ENCODE measurements around the gene FARP1.

FARP1 gene

DNA sequence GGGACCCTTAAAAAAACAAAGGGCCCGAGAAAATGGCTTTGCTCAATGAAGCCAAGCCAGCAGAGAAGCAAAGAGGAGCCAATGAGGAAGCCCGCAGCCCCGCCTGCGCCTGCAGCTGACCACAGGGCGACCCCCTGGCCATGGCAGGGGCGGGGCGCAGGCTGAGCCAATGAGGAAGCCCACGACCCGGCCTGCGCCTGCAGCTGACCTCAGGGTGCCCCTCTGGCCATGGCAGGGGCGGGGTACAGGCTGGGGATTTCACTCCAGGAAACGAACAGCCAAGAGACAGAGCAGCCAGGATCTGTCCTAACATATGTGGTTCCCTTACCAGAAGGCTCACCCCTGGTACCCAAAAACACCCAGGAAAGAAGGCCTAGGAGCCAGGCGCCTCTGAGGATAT is 332.6 kb downstream of the FARP1 start:
- Histone ChIP-seq H2AFZ (ENCODE audit: low read depth, low read length, severe bottlenecking) (no peak overlapping the region), H3F3A (ENCODE audit: insufficient read depth) (no peaks in the 10 kb centered on the region), H3K9ac (ENCODE audit: low read length) (no peak overlapping the region)

DNA sequence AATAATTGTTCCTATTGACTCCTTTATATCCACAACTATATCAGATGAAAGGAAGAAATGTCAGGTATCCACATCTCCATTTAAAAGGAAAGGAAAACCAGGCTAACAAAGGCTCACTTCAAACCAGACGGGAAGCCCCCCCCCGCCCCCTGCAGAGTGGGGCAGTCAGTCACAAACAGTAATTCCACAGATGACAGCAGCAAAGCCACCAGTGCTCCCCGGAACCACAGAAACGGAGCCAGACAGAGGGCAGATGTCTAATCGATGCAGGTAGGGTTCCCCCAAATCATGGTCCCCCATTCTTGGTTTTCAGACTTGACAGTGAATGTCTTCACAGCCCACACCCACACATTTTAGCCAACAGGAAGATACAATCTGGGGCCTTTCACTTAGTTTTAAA is 333.2 kb downstream of the FARP1 start:
- no peaks in the 10 kb centered on the region for H3K79me2 ChIP-seq (ENCODE audit: insufficient read depth, low read length)
- no peaks in the 10 kb centered on the region for H3K9me3 ChIP-seq (ENCODE audit: insufficient read depth, low read length)
- no peaks in the 10 kb centered on the region for H3F3A ChIP-seq (ENCODE audit: insufficient read depth)
- no peak overlapping the region for H3K9ac ChIP-seq (ENCODE audit: low read length)
- H3K4me2 ChIP-seq (ENCODE audit: low read depth, low read length, poor library complexity, severe bottlenecking) = no peak overlapping the region
- H2AFZ ChIP-seq (ENCODE audit: low read depth, low read length, severe bottlenecking) = no peak overlapping the region
- H3K27ac ChIP-seq (ENCODE audit: low read depth, low read length) = no peak overlapping the region
- H4K20me1 ChIP-seq (ENCODE audit: low read depth, low read length) = no peaks in the 10 kb centered on the region
- no peaks in the 10 kb centered on the region for H3K36me3 ChIP-seq (ENCODE audit: low read length)
- H3K9me2 ChIP-seq (replicated peaks; ENCODE audit: insufficient read depth, low read length) = no peaks in the 10 kb centered on the region
- no peak overlapping the region for H3K4me3 ChIP-seq (ENCODE audit: insufficient read depth, low read length, poor library complexity, severe bottlenecking)
- no peaks in the 10 kb centered on the region for H3K27me3 ChIP-seq (ENCODE audit: low read length)
- TF ChIP-seq, protein P1, sequence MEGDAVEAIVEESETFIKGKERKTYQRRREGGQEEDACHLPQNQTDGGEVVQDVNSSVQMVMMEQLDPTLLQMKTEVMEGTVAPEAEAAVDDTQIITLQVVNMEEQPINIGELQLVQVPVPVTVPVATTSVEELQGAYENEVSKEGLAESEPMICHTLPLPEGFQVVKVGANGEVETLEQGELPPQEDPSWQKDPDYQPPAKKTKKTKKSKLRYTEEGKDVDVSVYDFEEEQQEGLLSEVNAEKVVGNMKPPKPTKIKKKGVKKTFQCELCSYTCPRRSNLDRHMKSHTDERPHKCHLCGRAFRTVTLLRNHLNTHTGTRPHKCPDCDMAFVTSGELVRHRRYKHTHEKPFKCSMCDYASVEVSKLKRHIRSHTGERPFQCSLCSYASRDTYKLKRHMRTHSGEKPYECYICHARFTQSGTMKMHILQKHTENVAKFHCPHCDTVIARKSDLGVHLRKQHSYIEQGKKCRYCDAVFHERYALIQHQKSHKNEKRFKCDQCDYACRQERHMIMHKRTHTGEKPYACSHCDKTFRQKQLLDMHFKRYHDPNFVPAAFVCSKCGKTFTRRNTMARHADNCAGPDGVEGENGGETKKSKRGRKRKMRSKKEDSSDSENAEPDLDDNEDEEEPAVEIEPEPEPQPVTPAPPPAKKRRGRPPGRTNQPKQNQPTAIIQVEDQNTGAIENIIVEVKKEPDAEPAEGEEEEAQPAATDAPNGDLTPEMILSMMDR (IDR thresholded peaks at IDR 0.05; ENCODE audit: insufficient read depth, low read length, poor library complexity, severe bottlenecking) = no peak
- TF ChIP-seq EZH2phosphoT487 (conservative IDR thresholded peaks at IDR 0.05; ENCODE audit: low read length) = no peak

More for the DNA sequence above, 332.6 kb downstream of the FARP1 start:
- H3K27ac ChIP-seq (ENCODE audit: low read depth, low read length) = no peak overlapping the region
- no peak overlapping the region for H3K4me2 ChIP-seq (ENCODE audit: low read depth, low read length, poor library complexity, severe bottlenecking)
- no peaks in the 10 kb centered on the region for H3K27me3 ChIP-seq (ENCODE audit: low read length)
- H4K20me1 ChIP-seq (ENCODE audit: low read depth, low read length) = no peaks in the 10 kb centered on the region
- no peaks in the 10 kb centered on the region for H3K9me2 ChIP-seq (replicated peaks; ENCODE audit: insufficient read depth, low read length)
- no peak overlapping the region for H3K4me3 ChIP-seq (ENCODE audit: insufficient read depth, low read length, poor library complexity, severe bottlenecking)
- no peaks in the 10 kb centered on the region for H3K9me3 ChIP-seq (ENCODE audit: insufficient read depth, low read length)
- no peaks in the 10 kb centered on the region for H3K79me2 ChIP-seq (ENCODE audit: insufficient read depth, low read length)
- TF ChIP-seq EZH2phosphoT487 (conservative IDR thresholded peaks at IDR 0.05; ENCODE audit: low read length) = no peak
- TF ChIP-seq, protein P1 (IDR thresholded peaks at IDR 0.05; ENCODE audit: insufficient read depth, low read length, poor library complexity, severe bottlenecking) = no peak
- no peaks in the 10 kb centered on the region for H3K36me3 ChIP-seq (ENCODE audit: low read length)

DNA sequence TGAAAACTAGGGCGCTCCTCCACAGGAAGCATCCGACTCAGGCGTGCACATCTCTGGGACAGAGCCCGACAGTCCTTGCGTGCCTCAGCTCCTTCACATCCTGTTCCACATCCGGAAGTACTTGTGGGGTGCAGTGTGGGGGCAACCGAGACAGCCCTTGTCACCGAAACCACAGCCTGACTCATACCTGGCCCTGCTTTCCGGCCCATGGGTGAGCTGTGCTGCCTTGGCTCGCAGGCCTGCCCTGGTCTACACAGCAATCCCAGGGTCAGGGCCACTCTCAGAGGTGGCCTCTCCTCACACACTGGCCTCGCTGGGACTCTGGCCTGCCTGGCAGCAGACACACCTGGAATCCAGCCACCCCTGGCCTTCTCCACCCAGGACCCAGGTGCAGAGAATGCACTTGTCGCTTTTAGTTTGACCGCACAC is 333.7 kb downstream of the FARP1 start:
- TF ChIP-seq EZH2phosphoT487 (conservative IDR thresholded peaks at IDR 0.05; ENCODE audit: low read length) = no peak
- Histone ChIP-seq H3K9me3 (ENCODE audit: insufficient read depth, low read length) (no peaks in the 10 kb centered on the region), H3F3A (ENCODE audit: insufficient read depth) (no peaks in the 10 kb centered on the region), H3K79me2 (ENCODE audit: insufficient read depth, low read length) (no peaks in the 10 kb centered on the region), H3K27ac (ENCODE audit: low read depth, low read length) (no peak overlapping the region), H3K36me3 (ENCODE audit: low read length) (no peaks in the 10 kb centered on the region), H3K4me3 (ENCODE audit: insufficient read depth, low read length, poor library complexity, severe bottlenecking) (no peak overlapping the region), H3K9me2 (replicated peaks; ENCODE audit: insufficient read depth, low read length) (no peaks in the 10 kb centered on the region), H3K27me3 (ENCODE audit: low read length) (no peaks in the 10 kb centered on the region), H2AFZ (ENCODE audit: low read depth, low read length, severe bottlenecking) (no peak overlapping the region), H4K20me1 (ENCODE audit: low read depth, low read length) (no peaks in the 10 kb centered on the region), H3K4me2 (ENCODE audit: low read depth, low read length, poor library complexity, severe bottlenecking) (no peak overlapping the region), H3K9ac (ENCODE audit: low read length) (no peak overlapping the region)

DNA sequence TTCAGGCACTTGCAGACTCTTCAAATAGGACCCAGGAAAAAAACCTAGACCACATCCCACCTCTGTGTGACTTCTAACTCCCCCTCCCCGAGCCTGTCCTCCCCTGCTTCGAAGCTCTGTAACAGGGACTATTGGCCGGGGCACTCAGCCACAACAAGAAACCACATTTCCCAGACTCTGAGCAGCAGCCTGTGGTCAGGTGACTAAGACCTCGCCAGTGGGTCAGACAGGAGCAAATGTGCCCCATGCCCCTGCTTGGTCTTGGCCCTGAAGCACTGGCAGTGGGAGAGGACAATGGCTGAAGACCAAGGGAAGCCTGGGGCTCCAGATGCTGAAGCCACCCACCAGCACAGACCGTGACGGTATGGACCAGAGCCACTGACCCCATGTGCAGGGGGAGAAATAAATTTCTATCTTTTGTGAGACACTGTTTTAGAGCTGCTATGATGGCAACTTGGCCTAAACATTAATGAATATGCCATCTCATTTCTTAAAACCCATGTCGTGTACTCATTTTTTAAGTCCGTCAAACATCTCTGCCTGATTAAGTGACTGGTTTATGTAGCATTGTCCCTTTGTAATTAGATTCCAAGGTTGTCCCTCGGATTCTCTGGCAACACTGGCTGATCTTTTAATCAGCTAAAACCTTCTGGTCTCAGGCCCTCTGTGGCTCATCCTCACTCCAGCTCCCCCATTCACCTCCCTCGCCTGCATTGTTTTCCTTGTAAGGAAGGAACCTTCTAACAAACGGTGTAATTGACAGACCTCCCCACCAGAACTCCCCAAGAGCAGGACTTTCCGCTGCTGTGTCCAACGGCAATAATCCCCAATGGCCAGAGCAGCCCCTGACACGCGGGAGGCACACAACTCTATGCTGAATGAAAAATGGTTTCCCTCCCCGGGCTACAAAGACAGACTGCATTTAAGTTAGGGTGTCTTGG is 335.6 kb downstream of the FARP1 start:
- no peak overlapping the region for H3K4me2 ChIP-seq (ENCODE audit: low read depth, low read length, poor library complexity, severe bottlenecking)
- H3F3A ChIP-seq (ENCODE audit: insufficient read depth) = no peaks in the 10 kb centered on the region

More for the DNA sequence above, 335.6 kb downstream of the FARP1 start:
- no peak overlapping the region for H3K9ac ChIP-seq (ENCODE audit: low read length)
- no peak for TF ChIP-seq EZH2phosphoT487 (conservative IDR thresholded peaks at IDR 0.05; ENCODE audit: low read length)
- TF ChIP-seq, protein P1 (IDR thresholded peaks at IDR 0.05; ENCODE audit: insufficient read depth, low read length, poor library complexity, severe bottlenecking) = no peak
- no peaks in the 10 kb centered on the region for H4K20me1 ChIP-seq (ENCODE audit: low read depth, low read length)
- no peaks in the 10 kb centered on the region for H3K9me3 ChIP-seq (ENCODE audit: insufficient read depth, low read length)
- H3K4me3 ChIP-seq (ENCODE audit: insufficient read depth, low read length, poor library complexity, severe bottlenecking) = no peak overlapping the region
- H3K36me3 ChIP-seq (ENCODE audit: low read length) = no peaks in the 10 kb centered on the region
- H3K27ac ChIP-seq (ENCODE audit: low read depth, low read length) = no peak overlapping the region
- no peaks in the 10 kb centered on the region for H3K9me2 ChIP-seq (replicated peaks; ENCODE audit: insufficient read depth, low read length)
- no peaks in the 10 kb centered on the region for H3K27me3 ChIP-seq (ENCODE audit: low read length)
- no peaks in the 10 kb centered on the region for H3K79me2 ChIP-seq (ENCODE audit: insufficient read depth, low read length)
- no peak overlapping the region for H2AFZ ChIP-seq (ENCODE audit: low read depth, low read length, severe bottlenecking)

Data from SU-DHL-6 (cell line).